Suppressor macrophage treated with lipopolysaccharide for 4 hours (primary cell): ENCODE data around the gene IFT80.
A peak's percentile ranks its signal among the peaks of the same experiment; 100 is the strongest.
"Not testable (repeated sequence)": the region's sequence is repeated elsewhere in the genome, so short reads cannot be mapped to it uniquely, and the experiment has no call there.

Source experiments
- DNase-seq: peaks from one replicate; pipeline ENCODE4 v3.0.0-alpha.2; 2020

Gene IFT80

DNA sequence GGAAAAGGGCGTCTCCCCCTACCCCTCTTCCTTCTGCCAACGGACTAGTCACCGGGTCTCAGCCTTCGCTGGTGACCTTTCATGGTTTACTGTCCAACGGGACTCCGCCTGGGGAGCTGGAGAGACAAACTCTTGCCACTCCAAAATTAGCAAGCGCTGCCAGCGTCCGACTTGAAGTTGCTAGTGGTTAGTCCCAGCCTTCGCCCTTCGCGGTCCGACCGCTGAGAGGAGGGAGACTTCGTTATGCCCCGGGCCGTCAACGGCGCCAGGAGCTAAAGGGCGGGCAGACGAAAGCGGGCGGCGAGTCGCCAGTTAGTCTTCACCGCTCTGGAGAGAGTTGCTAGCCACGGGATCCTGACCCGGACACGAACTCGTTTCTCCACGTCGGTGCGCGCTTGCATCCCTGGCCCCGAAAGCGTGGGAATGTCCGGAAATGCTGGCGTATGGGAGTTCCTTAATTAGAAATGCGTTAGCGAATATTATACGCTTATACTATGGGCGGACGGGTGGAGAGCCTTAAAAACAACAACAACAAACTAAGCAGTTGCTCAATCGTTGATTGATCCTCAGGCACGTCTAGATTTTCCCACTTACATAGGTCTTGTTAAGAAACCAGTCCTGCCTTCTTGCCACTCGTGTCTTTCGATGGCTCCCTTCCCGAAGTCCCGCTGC lies 1.1 kb upstream of the IFT80 start:
- DNase-seq = peak; percentile 79

DNA sequence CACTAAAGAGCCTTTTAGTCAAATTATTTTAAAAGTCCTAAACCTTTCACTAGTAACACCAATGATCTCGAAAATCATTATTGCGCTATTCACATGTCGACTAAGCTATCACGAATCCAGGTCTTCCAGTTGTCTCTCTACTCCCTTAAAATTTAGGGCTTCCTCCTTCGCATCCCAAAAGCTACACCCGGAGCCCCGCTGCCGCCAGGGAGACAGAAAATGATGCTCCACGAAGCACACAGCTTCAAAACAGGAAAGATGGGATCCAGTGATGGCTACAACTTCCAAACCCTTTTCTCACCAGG lies 253 bp downstream of the IFT80 start:
- DNase-seq = no peak

DNA sequence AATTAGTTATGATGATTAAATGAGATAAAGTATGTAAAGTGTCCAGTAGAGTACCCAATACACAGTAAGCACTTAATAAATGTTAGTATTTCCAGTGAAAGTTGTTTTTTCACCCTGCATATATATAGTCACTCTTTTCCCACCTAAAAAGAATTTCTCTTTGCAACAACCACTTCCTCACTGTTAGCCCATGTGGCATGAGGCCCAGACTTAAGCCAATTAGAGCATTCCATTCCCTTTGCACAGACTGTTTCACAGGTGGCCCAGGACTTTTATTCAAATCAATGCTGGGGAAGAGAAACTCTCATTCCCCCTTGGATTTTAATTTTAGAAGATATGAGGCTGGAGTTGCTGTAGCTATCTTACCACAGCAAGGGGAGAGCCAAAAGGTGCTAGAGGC lies 3.7 kb downstream of the IFT80 start:
- no peak for DNase-seq

- DNase-seq = no peak
Observed at GRCh38 chr3:160394009-160394392, 5.0 kb downstream of the IFT80 start.

DNA sequence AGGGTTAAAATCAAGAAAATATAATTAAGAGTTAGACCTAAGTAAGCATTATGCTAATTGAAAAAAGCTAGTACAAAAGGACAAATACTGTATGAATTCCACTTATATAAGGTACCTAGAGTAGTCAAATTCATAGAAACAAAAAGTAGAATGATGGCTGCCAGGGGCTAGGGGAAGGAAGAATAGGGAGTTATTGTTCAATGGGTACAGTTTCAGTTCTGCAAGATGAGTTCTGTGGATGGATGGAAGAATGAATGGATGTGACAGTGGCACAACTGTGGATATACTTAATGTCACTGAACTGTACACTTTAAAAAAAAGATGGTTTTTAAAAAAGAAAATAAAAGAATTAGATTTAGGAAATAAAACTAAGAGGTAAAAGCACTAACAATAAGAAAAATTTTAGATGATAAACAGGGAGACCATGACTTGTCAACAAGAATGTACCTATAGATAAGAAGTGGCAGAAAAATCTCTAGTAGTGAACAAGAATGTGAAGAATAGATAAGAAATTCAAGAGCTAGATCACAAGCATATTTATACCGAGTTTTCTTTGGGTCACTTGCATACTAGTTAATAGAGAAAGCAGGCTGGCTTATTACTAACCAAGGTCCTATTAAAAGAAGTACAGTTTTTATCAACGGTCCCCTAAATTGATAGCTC lies 5.5 kb downstream of the IFT80 start:
- DNase-seq = no peak

- DNase-seq = no peak
Observed at GRCh38 chr3:160392798-160393197, 6.2 kb downstream of the IFT80 start.

GRCh38 chr3:160390565-160391138 lies 8.4 kb downstream of the IFT80 start:
- DNase-seq = no peak

- no peak for DNase-seq
Observed at GRCh38 chr3:160384639-160385318, 14.2 kb downstream of the IFT80 start.

GRCh38 chr3:160381470-160381869 lies 17.6 kb downstream of the IFT80 start:
- DNase-seq = peak; percentile 30

DNA sequence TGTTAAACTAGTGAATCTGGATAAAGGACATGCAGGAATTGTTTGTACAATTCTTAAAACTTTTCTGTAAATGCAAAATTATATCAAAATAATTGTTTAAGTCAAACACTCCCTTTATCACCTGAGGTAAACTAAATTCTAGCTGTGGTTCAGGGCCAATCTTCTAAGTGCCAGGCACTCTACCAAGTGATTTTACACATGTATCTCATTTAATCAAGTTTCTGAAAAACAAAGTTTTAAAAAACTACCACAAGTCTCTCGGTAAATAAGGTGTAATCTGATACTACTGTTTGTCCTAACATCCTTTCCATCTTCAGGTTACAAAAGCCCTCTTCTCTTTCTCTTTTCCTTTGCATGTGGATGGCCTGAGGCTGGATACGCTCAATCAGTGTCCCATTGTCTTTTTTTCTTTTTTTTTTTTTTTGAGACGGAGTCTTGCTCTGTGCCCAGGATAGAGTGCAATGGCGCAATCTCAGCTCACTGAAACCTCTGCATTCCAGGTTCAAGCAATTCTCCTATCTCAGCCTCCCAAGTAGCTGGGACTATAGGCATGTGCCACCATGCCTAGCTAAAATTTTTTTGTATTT lies 19.3 kb downstream of the IFT80 start:
- DNase-seq = no peak

DNA sequence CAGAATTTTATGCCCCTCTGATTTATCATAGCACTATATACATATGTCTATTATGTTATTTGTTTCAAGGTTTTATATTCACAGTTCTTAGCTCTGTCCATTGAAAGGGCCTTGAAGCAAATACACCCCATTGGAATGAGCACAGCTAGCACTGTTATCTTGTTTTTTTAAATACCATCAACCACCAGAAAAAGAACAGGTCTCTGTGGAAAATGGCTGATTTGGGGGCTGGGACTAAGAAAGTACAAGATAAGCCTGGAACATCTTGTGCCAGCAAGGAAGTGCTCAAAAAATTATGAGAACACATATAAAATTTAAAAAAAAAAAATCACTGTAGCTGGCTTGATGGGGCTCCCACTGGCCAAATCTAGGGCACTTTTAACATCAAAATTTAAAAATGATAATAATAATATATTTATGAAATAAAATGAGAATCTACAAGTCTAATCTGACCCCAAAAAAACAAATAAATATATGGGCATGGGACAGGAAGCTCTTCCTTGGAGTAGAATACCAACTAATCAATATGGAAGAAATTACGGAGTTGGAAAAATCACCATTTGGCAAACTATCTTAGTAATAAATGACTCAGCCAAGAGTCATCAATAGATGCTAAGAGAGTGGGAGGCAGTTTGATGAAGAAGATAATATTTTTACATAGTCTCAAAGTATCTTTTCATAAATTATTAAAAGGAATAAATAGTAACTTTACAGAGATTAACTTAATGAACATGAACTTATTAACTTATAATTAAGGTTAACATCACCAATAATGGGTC lies 20.5 kb downstream of the IFT80 start:
- no peak for DNase-seq

DNA sequence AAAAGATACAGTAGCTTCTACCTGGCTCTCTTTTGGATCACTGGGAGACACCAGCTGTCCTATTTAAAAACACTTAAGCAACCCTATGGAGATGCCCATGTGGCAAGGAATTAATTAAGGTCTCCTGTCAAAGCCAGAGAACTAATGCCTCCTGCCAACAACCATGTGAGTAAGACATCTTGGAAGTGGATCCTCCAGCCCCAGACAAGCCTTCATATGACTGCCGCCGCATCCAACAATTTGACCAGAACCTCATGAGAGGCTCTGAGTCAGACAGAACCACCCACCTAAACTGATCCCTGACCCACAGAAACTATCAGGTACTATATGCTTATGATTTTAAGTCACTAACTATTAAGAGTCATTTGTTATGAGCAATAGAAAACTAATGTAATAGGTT lies 22.3 kb downstream of the IFT80 start:
- DNase-seq = no peak

- no peak for DNase-seq
Observed at GRCh38 chr3:160374925-160375324, 24.1 kb downstream of the IFT80 start.

DNA sequence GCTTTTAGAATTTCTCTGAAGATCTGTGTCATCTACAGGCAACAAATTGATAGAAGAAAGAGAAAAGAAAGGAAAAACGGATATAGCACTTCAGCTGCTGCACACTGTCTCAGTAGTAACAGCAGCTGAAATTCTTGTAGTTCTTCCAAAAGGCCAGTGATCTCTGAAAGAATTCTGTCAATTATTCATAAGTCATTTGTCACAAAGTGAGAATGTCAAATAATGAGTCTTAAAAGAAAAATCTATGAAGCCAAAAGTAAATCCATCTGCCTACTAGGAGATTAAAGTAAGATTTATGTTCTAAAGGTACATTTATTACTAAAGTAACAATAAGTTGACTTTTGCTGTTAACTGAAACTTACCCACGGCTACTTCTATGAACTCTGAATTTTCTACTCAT lies 24.6 kb downstream of the IFT80 start:
- DNase-seq = no peak

DNA sequence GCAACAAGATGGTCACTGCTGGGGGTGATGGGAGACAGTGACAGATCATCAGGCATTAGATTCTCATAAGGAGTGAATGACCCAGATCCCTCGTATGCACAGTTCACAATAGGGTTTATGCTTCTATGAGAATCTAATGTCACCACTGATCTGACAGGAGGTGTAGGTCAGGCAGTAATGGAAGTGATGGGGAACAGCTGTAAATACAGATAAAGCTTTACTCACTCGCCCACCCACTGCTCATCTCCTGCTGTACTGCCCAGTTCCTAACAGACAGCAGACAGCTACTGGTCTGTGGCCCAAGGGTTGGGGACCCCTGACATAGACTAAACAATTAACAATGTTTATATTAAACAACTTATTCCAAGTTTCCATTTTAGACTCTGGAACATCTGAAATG lies 25.4 kb downstream of the IFT80 start:
- DNase-seq = no peak

GRCh38 chr3:160372780-160373179 lies 26.2 kb downstream of the IFT80 start:
- DNase-seq = no peak

DNA sequence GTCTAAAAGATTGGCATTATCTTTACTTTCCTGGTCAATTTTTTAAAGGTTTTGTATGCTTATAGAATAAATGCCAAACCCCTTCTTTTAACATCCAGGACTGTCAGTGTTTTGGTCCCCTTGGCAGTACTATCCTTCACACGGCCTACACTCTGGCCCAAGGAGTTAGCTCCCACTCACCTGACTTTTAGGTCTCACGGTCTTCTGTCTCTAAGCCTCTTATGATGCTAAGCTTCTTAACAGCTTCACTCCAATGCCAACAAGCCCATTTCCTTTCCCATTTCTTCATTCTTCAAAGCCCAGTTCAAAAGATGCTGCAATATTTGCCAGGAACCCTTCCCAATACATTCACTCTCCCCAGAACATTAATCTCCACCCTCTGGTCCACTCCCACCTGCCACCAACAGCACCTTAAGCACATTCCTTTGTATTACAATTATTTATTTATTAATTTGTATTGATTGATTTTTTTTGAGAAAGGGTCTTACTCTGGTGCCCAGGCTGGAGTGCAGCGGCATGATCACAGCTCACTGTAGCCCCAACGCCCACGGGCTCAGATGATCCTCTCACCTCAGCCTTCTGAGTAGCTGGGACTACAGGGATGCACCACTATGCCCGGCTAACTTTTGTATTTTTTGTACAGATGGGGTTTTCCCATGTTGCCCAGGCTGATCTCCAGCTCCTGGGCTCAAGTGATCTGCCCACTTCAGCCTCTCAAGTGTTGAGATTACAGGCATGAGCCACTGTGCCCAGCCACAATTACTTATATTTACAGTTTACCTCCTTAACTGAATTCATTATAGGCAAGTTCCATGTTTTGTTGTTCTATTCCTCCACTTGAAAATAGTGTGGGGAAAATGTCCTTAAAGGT lies 27.8 kb downstream of the IFT80 start:
- DNase-seq = no peak

- no peak for DNase-seq
Observed at GRCh38 chr3:160369784-160370183, 29.2 kb downstream of the IFT80 start.

DNA sequence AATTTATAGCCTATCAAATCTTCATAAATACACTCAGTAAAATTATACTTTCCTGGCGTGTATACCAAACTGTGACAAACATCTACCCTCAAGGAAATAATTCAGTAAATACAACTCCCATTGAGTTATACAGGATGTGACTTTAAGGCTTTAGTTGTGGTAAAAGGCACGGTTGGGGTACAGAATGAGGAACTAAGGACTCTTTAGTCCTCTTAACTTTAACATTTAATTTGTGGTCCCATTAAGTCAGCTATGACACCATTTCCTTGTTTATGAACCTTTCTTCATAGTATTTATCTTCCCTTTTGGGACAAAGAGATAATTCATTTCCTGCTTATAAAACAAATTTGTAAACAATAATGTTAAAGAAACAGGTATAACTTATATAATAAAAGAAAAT lies 30.2 kb downstream of the IFT80 start:
- peak; percentile 39 for DNase-seq

DNA sequence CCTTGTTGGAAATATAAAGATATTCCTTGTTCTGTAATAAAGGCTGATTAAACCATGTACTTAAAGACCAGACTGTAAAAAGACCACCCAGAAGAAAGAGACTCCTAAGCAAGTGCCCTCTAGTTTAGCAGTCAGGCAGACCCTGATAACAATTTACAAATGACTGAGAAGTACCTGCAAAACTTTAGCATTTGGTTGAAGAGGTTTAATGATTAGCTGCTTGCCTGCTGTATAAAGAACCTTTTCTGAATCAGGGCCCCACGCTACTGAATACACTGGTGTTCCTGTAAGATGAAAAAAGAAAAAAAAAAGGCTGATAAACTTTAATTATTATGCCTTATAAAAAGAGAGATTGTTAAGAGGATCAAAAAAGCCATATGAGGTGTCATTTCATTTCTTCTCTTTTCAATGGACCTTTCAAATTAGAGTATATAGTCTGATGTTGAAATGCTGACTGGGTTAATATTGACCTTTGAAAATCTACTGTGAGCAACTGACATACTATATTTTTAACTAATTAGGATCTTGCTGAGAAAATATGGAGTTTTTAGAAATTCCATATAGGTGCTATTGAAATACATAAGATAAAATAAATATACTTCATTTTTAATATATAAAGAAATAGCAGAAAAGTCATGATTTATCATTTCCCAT lies 33.0 kb downstream of the IFT80 start:
- DNase-seq = no peak

GRCh38 chr3:160362896-160363295 lies 36.1 kb downstream of the IFT80 start:
- not testable (repeated sequence) for DNase-seq
